Fibroblast of the aortic adventitia (primary cell): ENCODE results near the gene XKR3. TPM values are rescaled to one million over a fixed set of nuclear protein-coding genes. Genes with fewer than 3 reads are reported as not detected.
"Not testable (repeated sequence)": the region's sequence is repeated elsewhere in the genome, so short reads cannot be mapped to it uniquely, and the experiment has no call there.

ENCODE experiments used
- DNase-seq: peaks from one replicate; pipeline ENCODE4 v3.0.0-alpha.2; 2010; ENCODE audit warnings: low read depth
- H3K4me3 ChIP-seq: 2 replicates; pipeline ENCODE4 v1.5.1; 2011; ENCODE audit warnings: low read depth, mild to moderate bottlenecking, control low read depth, low read length, moderate library complexity
- CTCF ChIP-seq: IDR thresholded peaks from 2 replicates; pipeline ENCODE4 v1.5.1; 2011; ENCODE audit warnings: mild to moderate bottlenecking, low read length, control low read depth, inconsistent platforms; ENCODE audit not compliant: insufficient read depth
- total RNA-seq: library from RNA; depleted of rRNA; stranded (reverse); fragments of >200 nt; gene quantifications from 2 replicates; pipeline ENCODE4 v1.2.3, GENCODE V29; 2012; ENCODE audit warnings: low replicate concordance

The XKR3 gene
- 0.09 TPM in 1 of 2 replicates, not detected in the other for total RNA-seq

GRCh38 chr22:16824716-16825687 is at the start of gene XKR3:
Gene XKR3, minus strand, starts transcription at chr22:16825411. Its CDS starts 17,338 bp downstream, at chr22:16808073.
- H3K4me3 ChIP-seq = no peak within 1 kb of the TSS
- no peak for TF ChIP-seq CTCF
- peak; percentile 8 for DNase-seq

- not testable (repeated sequence) for H3K4me3 ChIP-seq, DNase-seq
These were observed 44.4 kb upstream of the XKR3 start for GRCh38 chr22:16869640-16870039.

GRCh38 chr22:16866167-16866566 is 41.0 kb upstream of the XKR3 start:
- no peak for TF ChIP-seq CTCF
- DNase-seq = peak; percentile 0
- no peak overlapping the region for H3K4me3 ChIP-seq

GRCh38 chr22:16856851-16857250 is 31.6 kb upstream of the XKR3 start:
- DNase-seq, H3K4me3 ChIP-seq: not testable (repeated sequence)

- H3K4me3 ChIP-seq = no peak overlapping the region
- TF ChIP-seq CTCF = no peak
- DNase-seq = no peak
These were observed 29.4 kb upstream of the XKR3 start for GRCh38 chr22:16854631-16855030.

- DNase-seq, H3K4me3 ChIP-seq: not testable (repeated sequence)
These were observed 26.2 kb upstream of the XKR3 start for GRCh38 chr22:16851268-16851996.

GRCh38 chr22:16847271-16847670 is 22.1 kb upstream of the XKR3 start:
- no peak for DNase-seq
- TF ChIP-seq CTCF = no peak
- H3K4me3 ChIP-seq = no peak overlapping the region

GRCh38 chr22:16845881-16846280 is 20.7 kb upstream of the XKR3 start:
- no peak overlapping the region for H3K4me3 ChIP-seq
- no peak for TF ChIP-seq CTCF
- no peak for DNase-seq
